Measurements from ENCODE around the gene LRP6.

DNA sequence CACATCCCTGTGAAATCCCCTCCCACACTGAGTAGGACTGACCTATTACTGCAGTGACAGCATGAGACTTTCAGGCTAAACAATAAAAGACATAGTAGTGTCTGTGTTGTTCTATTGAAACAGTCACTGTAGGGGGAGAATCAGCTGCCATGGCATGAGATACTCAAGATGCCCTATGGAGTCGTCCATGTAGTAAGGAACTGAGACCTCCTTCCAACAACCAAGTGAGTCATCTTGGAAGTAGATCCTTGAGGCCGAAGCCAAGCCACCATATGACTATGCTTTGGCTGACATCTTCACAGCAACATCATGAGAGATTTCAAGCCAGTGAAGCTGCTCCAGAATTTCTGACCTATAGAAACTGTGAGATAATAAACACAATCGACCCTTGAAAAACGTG is 12.1 kb upstream of the LRP6 start:
- TF ChIP-seq, protein P1, sequence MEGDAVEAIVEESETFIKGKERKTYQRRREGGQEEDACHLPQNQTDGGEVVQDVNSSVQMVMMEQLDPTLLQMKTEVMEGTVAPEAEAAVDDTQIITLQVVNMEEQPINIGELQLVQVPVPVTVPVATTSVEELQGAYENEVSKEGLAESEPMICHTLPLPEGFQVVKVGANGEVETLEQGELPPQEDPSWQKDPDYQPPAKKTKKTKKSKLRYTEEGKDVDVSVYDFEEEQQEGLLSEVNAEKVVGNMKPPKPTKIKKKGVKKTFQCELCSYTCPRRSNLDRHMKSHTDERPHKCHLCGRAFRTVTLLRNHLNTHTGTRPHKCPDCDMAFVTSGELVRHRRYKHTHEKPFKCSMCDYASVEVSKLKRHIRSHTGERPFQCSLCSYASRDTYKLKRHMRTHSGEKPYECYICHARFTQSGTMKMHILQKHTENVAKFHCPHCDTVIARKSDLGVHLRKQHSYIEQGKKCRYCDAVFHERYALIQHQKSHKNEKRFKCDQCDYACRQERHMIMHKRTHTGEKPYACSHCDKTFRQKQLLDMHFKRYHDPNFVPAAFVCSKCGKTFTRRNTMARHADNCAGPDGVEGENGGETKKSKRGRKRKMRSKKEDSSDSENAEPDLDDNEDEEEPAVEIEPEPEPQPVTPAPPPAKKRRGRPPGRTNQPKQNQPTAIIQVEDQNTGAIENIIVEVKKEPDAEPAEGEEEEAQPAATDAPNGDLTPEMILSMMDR (IDR thresholded peaks at IDR 0.05): no peak
- no peak for TF ChIP-seq POLR2A (IDR thresholded peaks at IDR 0.05)
